Osteoblast (primary cell): ENCODE results near the gene CHSY1. TPM values are rescaled to one million over a fixed set of nuclear protein-coding genes. Genes with fewer than 3 reads are reported as not detected.

Source experiments
- DNase-seq: peaks from one replicate; pipeline ENCODE4 v3.0.0; 2011; ENCODE audit warnings: low spot score, mixed read lengths; ENCODE audit not compliant: insufficient read length; ENCODE audit errors: missing footprints
- H2AFZ ChIP-seq: 2 replicates; pipeline ENCODE4 v1.6.0; 2011; ENCODE audit warnings: mild to moderate bottlenecking, low read length
- H3K27ac ChIP-seq: 2 replicates; pipeline ENCODE4 v1.5.1; 2011; ENCODE audit warnings: mild to moderate bottlenecking, low read depth, low read length, moderate library complexity
- H3K27me3 ChIP-seq: 2 replicates; pipeline ENCODE4 v1.6.0; 2012; ENCODE audit warnings: mild to moderate bottlenecking, control low read depth, inconsistent platforms, low read length, moderate library complexity; ENCODE audit not compliant: insufficient read depth
- H3K36me3 ChIP-seq: 2 replicates; pipeline ENCODE4 v1.5.1; 2011; ENCODE audit warnings: mild to moderate bottlenecking, low read length, control low read depth, moderate library complexity; ENCODE audit not compliant: insufficient read depth
- H3K4me1 ChIP-seq: 2 replicates; pipeline ENCODE4 v1.5.1; 2011; ENCODE audit warnings: mild to moderate bottlenecking, low read length, control low read depth, moderate library complexity; ENCODE audit not compliant: insufficient read depth
- H3K4me2 ChIP-seq: 2 replicates; pipeline ENCODE4 v1.6.0; 2011; ENCODE audit warnings: mild to moderate bottlenecking, low read length; ENCODE audit not compliant: insufficient read depth
- H3K4me3 ChIP-seq: fragments of 200-600 bp; sonication (generic); 3 replicates; pipeline ENCODE4 v1.5.1; 2012; ENCODE audit warnings: mild to moderate bottlenecking, low read length, inconsistent platforms; ENCODE audit not compliant: insufficient read depth
- H3K79me2 ChIP-seq: 2 replicates; pipeline ENCODE4 v1.6.0; 2012; ENCODE audit warnings: mild to moderate bottlenecking, low read length, control low read depth, inconsistent platforms; ENCODE audit not compliant: insufficient read depth
- H3K9me3 ChIP-seq: 2 replicates; pipeline ENCODE4 v1.5.1; 2011; ENCODE audit warnings: low read depth, low read length, control low read depth
- H4K20me1 ChIP-seq: 2 replicates; pipeline ENCODE4 v1.6.0; 2012; ENCODE audit warnings: mild to moderate bottlenecking, low read length, control low read depth; ENCODE audit not compliant: insufficient read depth
- CTCF ChIP-seq: IDR thresholded peaks from 2 replicates; pipeline ENCODE4 v1.5.1; 2011; ENCODE audit warnings: mild to moderate bottlenecking, low read depth, low read length, moderate library complexity; ENCODE audit errors: extremely low read depth
- total RNA-seq: library from RNA; depleted of rRNA; stranded (reverse); fragments of >200 nt; gene quantifications from 2 replicates; pipeline ENCODE4 v1.2.3, GENCODE V29; 2012

Gene CHSY1
- total RNA-seq, 1 donor, result 39.1 TPM

GRCh38 chr15:101277038-101277822 is 25.4 kb upstream of the CHSY1 start, which contains the start of gene SELENOS:
TSS of gene SELENOS (minus strand) at chr15:101277485. CDS start at chr15:101277417, 68 bp downstream.
- H3K4me3 ChIP-seq, result peak within 1 kb of the TSS; percentile 83
- no peaks in the 10 kb centered on the region for H3K9me3 ChIP-seq
- TF ChIP-seq CTCF, result no peak
- H3K4me1 ChIP-seq, result peaks cover 11% of the 10 kb centered on the region
- peak within 1 kb of the TSS; percentile 94 for H3K4me2 ChIP-seq
- peaks cover 18% of the 10 kb centered on the region for H4K20me1 ChIP-seq
- peaks cover 35% of the 10 kb centered on the region for H3K79me2 ChIP-seq
- peak within 1 kb of the TSS; percentile 89 for H2AFZ ChIP-seq
- peak; percentile 98 for DNase-seq
- peak within 1 kb of the TSS; percentile 88 for H3K27ac ChIP-seq
- peaks cover 58% of the 10 kb centered on the region for H3K36me3 ChIP-seq
- no peaks in the 10 kb centered on the region for H3K27me3 ChIP-seq

GRCh38 chr15:101276501-101277037 is 24.7 kb upstream of the CHSY1 start:
- Histone ChIP-seq H3K4me1 (peaks cover 11% of the 10 kb centered on the region), H3K4me3 (peak overlapping the region; percentile 83), H3K27ac (peak overlapping the region; percentile 88), H3K9me3 (no peaks in the 10 kb centered on the region), H3K4me2 (peak overlapping the region; percentile 93), H3K79me2 (peaks cover 35% of the 10 kb centered on the region), H4K20me1 (peaks cover 18% of the 10 kb centered on the region), H3K27me3 (no peaks in the 10 kb centered on the region), H2AFZ (peak overlapping the region; percentile 84), H3K36me3 (peaks cover 58% of the 10 kb centered on the region)
- DNase-seq, result peak; percentile 30
- peak; percentile 45 for TF ChIP-seq CTCF

GRCh38 chr15:101275018-101275417 is 23.2 kb upstream of the CHSY1 start:
- Histone ChIP-seq H2AFZ (no peak overlapping the region), H4K20me1 (peaks cover 18% of the 10 kb centered on the region), H3K79me2 (peaks cover 35% of the 10 kb centered on the region), H3K27ac (no peak overlapping the region), H3K4me1 (peaks cover 11% of the 10 kb centered on the region), H3K4me3 (no peak overlapping the region), H3K9me3 (no peaks in the 10 kb centered on the region), H3K36me3 (peaks cover 60% of the 10 kb centered on the region), H3K27me3 (no peaks in the 10 kb centered on the region), H3K4me2 (no peak overlapping the region)
- TF ChIP-seq CTCF, result no peak
- DNase-seq, result peak; percentile 25

GRCh38 chr15:101273534-101273933 is 21.7 kb upstream of the CHSY1 start:
- Histone ChIP-seq H3K9me3 (no peaks in the 10 kb centered on the region), H3K27me3 (no peaks in the 10 kb centered on the region), H3K4me1 (peaks cover 11% of the 10 kb centered on the region), H3K79me2 (peaks cover 35% of the 10 kb centered on the region), H4K20me1 (peaks cover 18% of the 10 kb centered on the region), H3K4me3 (no peak overlapping the region), H2AFZ (no peak overlapping the region), H3K27ac (no peak overlapping the region), H3K36me3 (peaks cover 64% of the 10 kb centered on the region), H3K4me2 (no peak overlapping the region)
- TF ChIP-seq CTCF, result no peak
- DNase-seq, result no peak
